Activated T-helper 1 cell treated with anti-CD3 and anti-CD28 coated beads, Interleukin-12 subunit alpha, Interleukin-12 subunit beta, Interleukin-2, Interleukin-4 antibody, amounts not matched to agents 30 ng/mL and 10 ng/mL and 1 ng/mL, durations not matched to agents 14 hours and 24 hours and 36 hours (primary cell): ENCODE measurements around the gene NBPF3. TPM values are rescaled to one million over a fixed set of nuclear protein-coding genes. Genes with fewer than 3 reads are reported as not detected.

Experiments used
- total RNA-seq: library from RNA; stranded (reverse); gene quantifications from 2 replicates; pipeline ENCODE4 v1.2.3, GENCODE V29; 2022

NBPF3 gene
- total RNA-seq, 1 donor from 2014 or later = 3.4 TPM

Other genes starting within 250 kb of the NBPF3 start
- gene ECE1, start 149.7 kb upstream of the NBPF3 start, total RNA-seq = 139 and 140 TPM in 2 replicates
- not detected in 2 replicates for gene ALPL, start 69.3 kb downstream of the NBPF3 start, total RNA-seq
- 0.23 and 0.81 TPM in 2 replicates for gene RAP1GAP, start 229.2 kb downstream of the NBPF3 start, total RNA-seq